ENCODE results near the gene TRIM31.
"Not testable (repeated sequence)": the region's sequence is repeated elsewhere in the genome, so short reads cannot be mapped to it uniquely, and the experiment has no call there.

The TRIM31 gene

DNA sequence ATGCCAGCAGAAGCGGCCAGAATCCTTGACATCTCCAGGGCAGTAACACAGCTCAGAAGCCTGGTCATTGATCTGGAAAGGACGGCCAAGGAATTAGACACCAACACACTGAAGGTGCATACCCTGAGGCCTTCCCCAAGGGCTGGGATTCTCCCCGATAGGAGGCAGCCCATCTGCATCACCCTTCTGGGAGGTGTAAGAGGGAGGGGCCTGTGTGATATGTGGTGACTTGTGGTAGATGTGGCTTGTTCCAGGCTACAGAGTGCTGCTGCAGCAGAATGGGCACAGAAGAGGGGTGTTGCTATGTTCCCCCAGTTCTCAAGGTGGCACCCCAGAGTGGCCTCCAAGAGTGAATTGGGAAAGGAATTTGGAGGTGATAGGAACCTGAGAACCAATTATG is 34.2 kb upstream of the TRIM31 start:
- DNase-seq = no peak

DNA sequence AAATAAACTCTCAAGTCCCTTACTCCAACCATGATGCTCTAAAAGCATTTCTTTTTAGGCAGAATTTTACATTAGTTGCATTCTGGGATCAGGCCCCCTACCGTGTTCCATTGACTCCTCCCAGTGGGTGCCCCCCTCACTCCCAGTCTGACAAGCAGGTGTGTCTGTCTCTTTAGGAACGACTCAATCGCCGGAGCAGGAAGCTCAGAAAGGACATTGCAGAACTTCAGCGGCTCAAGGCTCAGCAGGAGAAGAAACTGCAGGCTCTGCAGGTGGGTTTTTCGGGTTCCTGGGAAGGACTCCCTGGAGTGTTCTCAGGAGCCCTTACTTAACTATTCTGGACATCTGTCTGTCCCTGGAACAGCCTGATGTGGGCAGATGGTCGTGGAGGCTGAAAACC is 32.9 kb upstream of the TRIM31 start:
- no peak for DNase-seq

DNA sequence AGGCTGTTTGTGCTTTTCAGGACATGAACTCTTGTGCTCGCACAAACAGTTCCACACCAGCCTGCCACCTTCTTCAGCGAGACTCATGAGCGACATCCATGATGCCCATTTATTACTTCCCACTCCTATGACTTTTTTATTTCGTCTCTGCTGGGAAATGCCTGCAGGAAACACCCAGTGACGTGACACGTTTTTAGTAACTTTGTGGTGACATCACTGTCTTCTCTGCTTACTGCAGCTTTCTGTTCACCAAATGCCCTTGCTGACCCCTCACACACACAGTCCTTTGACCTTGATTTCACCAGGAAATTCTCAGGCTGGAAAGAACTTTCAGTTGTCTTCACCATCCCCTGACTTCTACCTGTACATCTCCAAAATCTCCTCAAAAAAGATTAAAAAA is 31.9 kb upstream of the TRIM31 start:
- no peak for DNase-seq

DNA sequence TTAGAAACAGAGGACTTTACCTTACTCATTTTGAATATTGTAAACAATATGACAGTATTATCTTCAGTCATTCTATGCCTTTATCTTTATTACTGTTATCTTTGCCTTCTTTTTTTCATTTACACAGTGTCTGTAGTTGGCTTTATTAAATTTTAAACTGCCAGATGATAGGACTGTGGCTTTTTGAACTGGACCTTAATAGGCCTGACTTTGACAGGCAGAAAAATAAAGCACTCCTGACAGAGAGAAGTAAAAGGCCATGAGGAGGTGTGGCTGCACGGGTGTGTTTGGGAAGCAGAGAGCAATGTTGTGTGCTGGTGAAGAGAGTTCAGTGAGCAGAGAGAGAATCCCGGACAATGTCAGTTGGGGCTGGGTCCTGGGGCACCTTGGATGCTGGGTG is 30.9 kb upstream of the TRIM31 start:
- DNase-seq = no peak

DNA sequence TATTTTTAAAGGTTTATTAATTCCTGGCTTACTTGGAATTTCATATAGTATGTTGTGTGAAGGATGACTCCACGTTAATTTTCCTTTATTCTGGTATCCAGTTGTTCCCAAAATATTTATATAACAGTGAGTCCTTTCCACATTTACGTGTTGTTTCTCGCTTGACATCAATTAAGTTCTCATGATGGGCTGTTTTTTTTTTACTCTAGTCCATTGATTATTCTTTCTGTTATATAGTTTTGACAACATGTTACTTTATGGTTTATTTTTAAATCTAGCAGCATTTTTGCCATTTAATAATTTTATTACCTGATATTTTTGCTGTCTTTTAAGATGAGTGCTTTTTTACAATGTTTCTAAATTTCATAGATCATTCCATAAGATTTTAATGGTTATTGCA is 29.8 kb upstream of the TRIM31 start:
- no peak for DNase-seq

DNA sequence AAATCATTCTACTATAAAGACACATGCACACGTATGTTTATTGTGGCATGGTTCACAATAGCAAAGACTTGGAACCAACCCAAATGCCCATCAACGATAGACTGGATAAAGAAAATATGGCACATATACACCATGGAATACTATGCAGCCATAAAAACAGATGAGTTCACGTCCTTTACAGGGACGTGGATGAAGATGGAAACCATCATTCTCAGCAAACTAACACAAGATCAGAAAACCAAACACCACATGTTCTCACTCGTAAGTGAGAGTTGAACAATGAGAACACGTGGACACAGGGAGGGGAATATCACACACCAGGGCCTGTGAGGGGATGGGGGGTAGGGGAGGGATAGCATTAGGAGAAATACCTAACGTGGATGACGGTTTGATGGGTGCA is 27.4 kb upstream of the TRIM31 start:
- DNase-seq = not testable (repeated sequence)

DNA sequence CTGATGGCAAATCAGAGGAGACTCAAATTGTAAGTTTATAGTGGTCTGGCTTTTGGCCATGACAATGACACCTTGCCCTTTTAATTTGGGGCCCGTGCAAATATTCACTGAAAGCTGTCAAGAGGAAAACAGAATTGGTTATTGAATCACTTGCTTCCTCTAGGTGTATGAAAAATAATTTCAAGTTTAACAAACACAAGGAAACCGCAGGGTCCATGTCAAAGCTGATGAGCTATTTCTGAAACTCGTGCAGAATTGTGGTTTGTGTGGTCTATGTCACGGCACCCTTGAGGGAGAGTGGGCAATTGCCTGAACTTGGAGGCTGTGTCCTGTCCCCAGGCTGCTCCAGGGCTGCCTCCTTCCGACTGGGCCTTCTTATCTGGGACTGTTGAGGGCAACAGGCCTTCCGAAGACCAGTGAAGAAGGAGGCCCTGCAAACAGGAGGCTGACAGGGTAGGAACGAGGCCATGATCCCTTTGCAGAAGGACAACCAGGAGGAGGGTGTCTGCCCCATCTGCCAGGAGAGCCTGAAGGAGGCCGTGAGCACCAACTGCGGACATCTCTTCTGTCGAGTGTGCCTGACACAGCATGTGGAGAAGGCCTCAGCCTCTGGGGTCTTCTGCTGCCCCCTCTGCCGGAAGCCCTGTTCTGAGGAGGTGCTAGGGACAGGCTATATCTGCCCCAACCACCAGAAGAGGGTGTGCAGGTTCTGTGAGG is 23.8 kb upstream of the TRIM31 start:
- DNase-seq = no peak

DNA sequence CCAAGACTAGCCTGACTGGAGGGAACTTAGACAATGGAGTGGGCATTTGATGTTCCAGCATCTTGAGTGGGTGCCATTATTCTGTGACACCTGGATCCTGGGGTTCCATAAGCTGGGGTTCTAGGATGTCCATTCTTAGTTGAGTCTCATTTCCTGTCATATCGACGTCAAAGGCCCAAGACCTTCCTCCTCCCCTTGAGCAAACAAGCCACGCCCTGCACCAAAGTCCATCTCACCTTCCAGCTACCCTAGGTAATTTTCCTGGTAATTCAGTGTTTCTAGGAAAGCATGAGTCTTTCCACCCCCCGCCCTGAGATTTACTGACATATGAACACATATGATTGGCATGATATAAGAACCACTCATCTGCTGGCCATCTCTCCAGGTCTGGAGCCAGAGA is 22.9 kb upstream of the TRIM31 start, which contains the start of gene TRIM40:
Gene TRIM40 (plus strand): TSS at position 384 of the 400 bp plus-strand sequence. CDS start 897 bp downstream, outside the sequence.
- no peak for DNase-seq

DNA sequence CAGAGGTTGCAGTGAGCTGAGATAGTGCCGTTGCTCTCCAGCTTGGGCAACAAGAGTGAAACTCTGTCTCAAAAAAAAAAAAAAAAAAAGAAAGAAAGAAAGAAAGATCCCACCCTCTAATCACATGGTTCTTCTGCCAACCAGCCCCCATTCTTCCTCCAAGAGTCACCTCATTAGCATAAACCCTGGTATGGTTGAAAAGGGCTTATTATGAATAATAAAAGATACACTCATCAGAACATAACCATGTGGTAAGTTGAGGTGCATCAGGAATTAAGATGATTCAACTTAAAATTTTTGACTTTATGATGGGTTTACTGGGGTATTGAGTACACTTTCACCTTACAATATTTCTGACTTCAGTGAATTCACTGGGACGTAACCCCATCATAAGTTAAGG is 22.3 kb upstream of the TRIM31 start:
- no peak for DNase-seq

DNA sequence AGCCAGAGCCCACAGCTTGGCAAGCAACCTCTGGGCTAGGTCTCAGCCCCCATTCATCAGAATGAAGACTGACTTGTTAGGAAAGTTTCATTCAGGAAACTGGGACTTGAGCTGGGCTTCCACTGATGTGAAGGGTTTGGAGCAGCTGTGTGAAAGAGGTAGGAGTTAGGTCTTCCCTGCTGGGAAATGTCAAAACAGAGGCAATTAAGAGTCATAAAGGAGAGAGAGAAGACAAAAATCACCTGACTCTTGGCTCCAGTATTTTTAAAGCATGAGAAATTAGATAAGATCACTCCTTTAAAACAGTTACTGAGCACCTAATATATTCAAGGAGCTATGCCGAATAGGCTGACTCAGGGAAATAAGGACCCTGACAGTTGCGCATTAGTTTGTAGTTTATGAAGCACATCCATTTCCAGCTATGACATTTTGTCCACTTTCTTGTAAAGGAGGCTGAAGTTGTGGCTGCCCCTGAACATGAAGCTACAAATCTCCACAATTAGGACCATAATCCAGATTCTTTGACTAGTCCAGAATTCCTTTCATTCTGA is 19.1 kb upstream of the TRIM31 start:
- no peak for DNase-seq

DNA sequence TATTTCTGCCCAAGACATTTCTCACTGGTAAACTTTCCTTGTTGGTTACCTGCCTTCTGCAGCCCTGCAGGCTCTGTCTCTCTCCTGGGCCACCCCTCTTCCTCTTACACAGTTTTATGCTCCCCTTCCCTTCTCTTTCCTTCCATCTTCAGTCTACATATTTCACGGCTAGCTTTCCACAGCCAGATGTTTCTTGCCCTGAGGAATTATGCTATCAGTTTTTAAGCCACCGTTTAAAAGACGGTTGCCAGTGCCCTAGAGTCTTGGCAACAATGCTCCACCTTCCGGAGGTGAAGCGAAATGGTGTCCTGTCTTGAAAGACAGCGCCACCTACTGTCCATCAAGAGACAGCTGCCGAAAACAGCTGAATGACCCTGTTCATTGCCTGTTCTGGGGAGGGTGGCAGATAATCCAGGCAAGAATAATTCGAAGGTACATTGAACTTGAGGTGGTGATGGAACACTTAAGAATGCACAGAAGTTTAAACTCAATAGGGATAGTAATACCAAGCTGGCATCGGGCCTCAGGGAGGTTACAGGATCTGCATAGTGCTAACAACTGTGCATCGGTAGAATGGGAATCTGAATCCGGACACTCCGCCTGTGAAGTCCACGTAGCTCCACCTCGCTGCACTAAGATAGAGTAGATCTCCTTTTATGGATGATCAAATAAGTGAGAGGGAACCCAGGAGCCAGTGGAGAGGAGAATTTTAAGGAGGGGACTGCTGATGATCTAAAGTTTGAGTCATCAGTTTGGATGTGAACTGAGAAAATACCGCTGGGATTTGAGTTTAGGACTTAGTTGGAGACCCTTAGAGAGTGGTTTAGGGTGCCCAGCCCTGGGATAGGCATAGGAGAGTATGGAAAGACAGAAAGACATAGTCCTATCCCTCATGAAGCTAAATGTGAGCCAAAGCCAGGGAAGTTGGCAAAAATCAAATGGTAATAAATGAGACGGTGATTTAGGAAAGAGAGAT is 18.3 kb upstream of the TRIM31 start:
- peak; percentile 90 for DNase-seq

DNA sequence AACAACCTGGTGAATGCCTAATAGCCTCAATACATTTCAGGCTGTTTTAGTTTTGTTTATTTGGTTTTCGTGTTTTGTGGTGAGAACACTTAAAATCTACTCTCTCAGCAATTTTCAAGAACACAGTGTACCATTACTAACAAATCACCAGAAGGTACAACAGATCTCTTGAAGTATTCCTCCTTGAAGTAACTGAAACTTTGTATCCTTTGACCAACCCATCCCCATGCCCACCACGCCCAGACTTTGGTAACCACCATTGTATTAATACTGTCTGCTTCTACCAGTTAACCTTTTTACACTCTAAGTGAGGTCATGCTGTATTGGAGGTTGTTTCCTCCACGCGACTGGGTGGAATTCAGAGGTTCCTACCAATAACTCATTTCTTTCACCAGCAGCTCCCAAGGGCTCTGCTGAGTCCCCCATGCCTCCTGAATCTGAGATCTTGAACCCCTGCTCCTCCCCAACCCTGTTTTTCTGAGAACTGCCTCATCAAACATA is 17.3 kb upstream of the TRIM31 start:
- no peak for DNase-seq

DNA sequence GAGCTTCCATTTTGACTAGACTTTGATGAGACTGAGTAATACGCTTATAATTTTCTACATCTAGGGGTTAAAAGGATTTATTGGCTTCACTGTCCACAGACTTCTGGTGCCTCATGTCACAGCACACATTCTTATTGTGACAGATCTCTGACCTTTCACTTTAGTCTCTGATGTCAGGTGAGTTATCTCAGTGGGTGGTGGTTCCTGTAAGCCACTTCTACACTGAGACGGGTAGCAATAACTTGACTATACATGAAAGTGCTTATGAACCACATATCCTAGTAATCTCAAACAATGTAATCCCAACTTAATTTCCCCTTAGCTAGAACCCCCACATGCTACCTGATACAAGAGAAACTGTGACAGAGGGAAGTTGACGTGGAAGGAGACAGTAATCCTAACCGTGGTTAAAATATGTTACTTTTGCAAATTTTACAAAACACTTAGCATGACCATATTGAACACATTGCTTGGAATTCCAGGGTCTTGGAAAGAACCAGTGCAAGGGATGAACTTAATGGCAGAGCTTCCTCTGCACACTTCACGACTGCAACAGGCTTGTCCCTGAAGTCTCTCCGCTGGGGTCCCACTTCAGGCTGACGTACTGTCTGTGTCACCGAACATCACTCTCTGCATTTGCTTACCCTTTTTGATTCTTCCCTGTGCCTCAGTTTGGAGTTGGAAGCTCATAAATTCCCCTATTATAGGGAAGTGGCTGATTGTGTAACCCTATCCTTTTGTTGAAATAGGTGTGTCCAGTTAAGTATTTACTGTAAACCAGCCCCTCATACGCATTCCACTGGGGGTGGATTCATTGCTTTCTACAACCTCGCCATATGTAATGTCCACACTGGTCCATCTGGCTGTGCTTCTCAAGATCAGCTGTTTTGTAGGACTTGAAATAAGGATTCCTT is 16.6 kb upstream of the TRIM31 start:
- DNase-seq = peak; percentile 14

DNA sequence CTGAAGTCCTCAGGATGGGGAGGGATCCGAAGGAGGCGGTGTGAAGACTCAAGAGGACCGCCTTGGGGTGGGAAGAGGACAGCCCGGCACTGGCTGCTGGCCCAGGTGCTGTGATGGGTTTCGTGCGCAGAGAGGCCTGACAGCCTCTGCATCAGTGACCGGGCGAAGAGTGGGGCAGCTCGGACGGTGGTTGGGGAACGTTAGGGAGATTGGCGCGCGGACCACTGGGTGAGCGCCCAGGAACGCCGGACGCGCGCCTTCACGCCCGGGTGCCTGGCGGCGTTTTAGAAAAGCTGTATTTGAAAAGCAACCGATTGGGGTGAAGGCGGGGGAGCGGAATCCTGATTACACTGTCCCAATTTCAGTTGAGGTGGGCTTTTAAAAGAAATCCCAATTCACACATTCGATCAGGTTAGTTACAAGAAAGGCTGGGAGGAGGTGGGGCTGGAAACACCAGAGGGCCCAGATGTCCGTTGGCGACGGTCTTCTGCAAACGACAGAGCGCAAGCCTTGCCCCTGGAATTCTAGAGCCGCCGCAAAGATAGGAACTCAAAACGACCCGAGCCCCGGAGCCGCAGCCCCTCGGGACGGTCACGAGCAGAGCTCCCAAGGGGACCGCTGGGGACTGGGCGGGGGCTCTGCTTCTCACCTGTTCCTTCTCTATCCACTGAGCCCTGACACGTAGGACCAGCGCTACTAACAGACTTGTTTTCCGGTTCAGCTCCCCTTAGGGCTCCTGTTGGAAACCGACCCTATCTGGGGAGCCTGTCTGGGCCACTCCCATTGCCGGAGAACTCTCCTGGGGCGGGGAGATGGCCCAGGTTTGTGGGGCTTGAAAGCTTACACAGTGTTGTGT is 14.6 kb upstream of the TRIM31 start:
- DNase-seq = peak; percentile 16

DNA sequence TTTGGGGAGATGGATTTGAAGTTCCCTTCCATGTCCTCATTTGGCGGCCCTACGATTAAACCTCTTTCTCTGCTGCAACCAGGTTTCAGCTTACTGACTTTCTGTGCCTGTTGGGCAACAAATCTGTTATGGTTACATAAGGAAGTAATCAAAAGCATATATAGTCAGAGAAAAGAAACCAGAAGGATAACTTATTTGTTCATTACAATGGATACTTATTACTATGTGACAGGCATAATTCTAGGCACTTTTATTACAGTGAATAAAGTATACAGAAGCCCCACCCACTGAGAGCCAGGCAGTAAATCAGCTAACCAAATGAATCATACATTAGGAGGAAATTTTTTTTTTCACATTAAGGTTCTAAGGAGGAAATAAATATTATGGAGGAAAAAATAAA is 9.6 kb upstream of the TRIM31 start:
- DNase-seq = peak; percentile 30

DNA sequence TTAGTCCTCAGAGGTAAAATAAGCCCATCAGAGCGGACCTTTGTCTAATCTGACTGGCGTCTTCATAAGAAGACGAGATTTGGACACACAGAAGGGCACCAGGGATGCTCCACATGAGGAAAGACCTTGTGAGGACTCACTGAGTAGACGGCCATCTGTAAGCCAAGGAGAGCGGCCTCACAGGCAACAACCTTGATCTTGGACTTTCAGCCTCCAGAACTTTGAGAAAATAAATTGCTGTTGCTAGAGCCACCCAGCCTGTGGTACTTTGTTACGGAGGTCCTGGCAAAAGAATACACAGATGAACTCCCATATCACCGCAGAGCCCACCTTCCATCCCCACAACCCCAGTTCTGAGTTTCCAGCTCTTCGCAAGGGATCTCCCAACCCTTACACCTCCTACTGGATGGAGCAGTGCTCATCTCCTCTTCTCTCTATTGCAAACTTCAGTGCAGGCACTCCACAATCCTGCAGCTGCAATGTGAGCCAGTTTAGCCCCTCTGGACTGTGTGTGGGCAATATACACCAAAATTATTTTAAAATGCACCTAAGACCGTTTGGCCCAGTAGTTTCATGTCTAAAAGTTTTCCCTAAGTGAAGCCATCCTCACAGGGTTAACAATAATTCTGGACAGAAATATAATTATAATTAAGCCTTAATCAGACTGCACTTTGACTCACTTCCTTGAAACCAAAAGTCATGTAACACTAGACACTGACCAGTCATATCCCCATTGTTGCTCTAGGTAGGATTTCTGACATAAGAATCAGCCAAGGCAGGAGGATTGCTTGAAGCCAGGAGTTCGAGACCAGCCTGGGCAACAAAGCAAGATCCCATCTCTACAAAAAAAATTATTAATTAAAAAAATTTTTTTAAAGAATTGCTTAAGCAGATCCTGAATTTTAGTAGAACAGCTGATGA is 8.8 kb upstream of the TRIM31 start:
- no peak for DNase-seq

DNA sequence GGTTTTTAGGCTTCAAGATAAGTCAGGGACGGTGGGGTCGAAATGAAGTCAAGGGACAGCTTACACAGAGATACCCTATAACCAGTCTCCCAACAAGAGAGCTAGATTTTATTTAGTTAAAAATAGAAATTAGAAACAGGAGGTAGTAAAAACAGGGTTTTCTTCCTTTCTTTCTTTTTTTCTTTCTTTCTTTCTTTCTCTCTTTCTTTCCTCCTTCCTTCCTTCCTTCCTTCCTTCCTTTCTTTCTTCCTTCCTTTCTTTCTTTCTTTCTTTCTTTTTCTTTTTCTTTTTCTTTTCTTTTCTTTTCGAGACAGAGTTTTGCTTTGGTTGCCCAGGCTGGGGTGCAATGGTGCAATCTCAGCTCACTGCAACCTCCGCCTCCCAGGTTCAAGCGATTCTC is 5.8 kb upstream of the TRIM31 start:
- not testable (repeated sequence) for DNase-seq

DNA sequence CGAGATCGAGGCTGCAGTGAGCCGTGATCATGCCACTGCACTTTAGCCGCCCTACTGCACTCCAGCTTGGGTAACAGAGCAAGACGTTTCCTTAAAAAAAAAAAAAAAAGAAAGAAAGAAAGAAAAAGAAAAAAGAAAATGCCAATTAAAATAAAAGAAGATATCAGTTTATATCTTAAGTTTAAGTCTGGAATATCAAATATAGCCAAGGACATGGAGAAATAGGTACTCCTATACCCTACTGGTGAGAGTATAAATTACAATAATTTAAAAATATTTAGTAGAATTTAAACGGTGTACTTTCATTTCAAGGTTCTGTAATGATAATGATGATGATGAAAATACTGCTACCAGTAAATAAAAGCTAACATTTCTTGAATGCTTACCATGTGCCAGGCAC is 3.8 kb upstream of the TRIM31 start:
- no peak for DNase-seq

DNA sequence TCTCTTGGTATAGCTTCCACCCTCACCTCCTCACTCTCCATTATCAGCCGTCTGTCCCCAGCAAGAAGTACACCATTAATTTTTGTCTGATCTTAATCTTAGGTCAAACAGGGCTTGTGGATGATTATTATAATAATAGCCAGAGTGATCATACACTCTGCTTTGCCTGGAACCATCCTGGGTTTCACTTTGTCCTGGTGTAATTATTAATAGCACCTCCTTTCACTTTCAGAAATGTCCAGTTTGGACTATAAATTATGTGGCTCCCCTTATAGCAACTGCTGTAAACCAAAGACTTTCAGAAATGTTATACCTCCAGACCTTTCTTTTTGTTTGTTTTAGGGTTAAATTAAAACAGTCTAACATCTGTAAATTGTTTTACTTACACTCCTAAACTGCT is 951 bp upstream of the TRIM31 start:
- no peak for DNase-seq

DNA sequence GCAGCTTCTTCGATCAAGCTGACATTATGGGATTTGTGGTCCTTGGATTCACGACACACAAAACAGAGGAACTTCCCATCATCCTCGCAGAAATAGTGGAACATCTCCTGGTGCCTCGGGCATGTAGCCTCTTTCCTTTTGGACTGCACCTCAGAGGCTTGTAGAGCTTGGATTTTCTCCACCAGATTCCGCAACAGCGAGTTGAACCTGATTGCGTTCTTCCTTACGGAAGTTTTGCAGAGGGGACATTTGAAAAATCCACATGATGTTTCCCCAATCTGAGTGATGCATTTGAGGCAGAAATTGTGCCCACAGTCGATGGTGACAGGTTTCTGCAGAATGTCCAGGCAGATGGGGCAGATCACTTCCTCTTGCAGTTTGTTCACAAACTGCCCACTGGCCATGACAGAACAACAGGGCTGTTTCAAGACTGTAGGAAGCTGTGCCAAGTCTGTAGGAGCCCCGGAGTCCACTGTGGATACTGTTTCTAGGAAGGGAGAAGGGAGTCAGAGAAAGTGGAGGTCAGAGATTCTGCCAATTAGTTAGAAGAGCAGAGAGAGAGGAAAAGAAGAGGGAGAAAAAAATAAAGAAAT is 392 bp downstream of the TRIM31 start:
- DNase-seq = no peak
